Muscle of back (tissue), 11 donors: ENCODE data around the gene KANSL3. TPM values are rescaled to one million over a fixed set of nuclear protein-coding genes. Genes with fewer than 3 reads are reported as not detected.
"Not testable (repeated sequence)": the region's sequence is repeated elsewhere in the genome, so short reads cannot be mapped to it uniquely, and the experiment has no call there.

Source experiments
- DNase-seq, 3 donors: peaks; one replicate each; pipeline versions ENCODE4 v3.0.0 to v3.0.0-alpha.2; 2013
- polyA plus RNA-seq, 10 donors: library from polyadenylated mRNA; unstranded; fragments of 120-200 nt; gene quantifications; one replicate each; pipeline ENCODE4 v1.2.1, GENCODE V29; 2013; ENCODE audit not compliant: insufficient read length in 10 of 10

Gene KANSL3
- polyA plus RNA-seq, 10 donors, result 23.7 to 38.7 (median 30.8) TPM

DNA sequence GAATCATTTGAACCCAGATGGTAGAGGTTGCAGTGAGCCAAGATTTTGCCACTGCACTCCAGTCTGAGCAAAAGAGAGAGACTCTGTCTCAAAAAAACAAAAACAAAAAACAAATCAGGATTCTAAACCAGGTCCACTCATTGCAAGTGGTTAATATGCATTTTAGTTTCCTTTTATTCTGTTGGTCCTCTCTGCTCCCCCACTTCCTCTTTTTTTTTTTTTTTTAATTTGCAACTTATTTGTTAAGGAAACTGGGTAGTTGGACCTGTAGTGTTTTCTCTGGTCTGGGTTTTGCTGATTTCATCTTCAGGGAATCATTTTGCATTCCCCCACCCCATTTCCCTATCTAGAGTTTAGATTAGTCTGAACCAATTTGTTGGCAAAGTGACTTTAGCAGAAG lies 18.4 kb upstream of the KANSL3 start:
- no peak for DNase-seq

DNA sequence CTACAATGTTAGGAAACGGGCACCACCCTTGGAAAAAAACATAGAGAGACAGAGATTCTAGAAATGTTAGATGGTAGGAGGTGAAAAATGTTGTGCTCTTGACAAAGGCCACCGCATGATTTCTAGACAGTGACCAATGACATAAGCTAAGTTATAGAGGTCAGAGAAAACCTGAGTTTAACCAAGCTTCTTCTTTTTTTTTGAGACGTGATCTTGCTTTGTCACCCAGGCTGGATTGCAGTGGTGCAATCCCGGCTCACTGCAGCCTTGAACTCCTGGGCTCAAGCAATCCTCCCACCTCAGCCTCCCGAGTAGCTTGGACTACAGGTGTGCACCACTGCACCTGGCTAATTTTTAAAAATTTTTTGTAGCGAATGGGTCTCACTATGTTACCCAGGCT lies 17.4 kb upstream of the KANSL3 start:
- no peak for DNase-seq

DNA sequence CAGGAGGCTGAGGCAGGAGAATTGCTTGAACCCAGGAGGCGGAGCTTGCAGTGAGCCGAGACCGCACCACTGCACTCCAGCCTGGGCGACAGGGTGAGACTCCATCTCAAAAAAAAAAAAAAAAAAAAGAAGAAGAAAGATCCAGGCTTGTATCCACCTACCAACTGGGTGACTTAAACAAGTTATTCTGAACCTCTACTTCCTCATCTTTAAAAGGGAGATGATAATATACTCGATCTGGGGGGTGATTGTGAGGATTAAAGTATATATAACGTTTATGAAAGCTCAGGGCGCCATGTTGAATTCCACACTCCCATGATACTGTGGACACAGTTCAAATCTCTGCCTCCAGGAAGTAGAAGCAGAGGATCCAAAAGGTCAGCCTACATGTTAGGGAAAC lies 16.7 kb upstream of the KANSL3 start:
- not testable (repeated sequence) for DNase-seq

DNA sequence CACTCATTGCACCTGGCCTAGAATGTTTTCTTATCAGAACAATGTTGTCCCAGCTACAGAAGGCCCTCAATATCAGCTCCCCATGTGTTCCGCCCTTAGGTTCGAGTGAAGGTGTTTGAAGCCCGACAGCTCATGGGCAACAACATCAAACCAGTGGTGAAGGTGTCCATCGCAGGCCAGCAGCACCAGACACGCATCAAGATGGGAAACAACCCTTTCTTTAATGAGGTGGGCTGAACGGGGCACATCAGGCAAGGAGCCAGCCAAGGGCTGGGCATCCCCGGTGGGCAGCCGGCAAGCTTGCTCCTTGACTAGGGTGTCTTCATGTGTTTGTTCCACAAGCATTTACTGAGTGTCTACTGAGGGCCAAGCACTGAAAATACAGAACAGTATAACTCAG lies 13.7 kb upstream of the KANSL3 start:
- DNase-seq, result no peak

DNA sequence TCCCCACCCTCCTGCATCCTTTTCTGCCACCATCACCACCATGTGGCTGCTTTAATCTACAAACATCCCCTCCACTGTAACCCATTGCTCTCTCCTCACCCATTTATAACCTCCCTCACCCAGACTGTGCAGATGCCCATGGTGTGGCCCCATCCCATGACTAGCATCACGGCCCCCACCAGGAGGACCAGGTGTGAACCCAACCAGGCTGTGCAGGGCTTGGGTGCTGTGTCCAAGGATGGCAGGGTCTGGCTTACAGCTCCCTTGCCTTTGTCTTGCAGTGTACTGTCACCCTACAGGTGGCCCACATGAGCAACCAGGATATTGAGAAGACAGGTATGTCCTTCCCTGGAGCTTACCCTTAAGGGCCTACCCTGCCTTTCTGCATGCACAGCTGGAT lies 11.2 kb upstream of the KANSL3 start:
- DNase-seq, result no peak

DNA sequence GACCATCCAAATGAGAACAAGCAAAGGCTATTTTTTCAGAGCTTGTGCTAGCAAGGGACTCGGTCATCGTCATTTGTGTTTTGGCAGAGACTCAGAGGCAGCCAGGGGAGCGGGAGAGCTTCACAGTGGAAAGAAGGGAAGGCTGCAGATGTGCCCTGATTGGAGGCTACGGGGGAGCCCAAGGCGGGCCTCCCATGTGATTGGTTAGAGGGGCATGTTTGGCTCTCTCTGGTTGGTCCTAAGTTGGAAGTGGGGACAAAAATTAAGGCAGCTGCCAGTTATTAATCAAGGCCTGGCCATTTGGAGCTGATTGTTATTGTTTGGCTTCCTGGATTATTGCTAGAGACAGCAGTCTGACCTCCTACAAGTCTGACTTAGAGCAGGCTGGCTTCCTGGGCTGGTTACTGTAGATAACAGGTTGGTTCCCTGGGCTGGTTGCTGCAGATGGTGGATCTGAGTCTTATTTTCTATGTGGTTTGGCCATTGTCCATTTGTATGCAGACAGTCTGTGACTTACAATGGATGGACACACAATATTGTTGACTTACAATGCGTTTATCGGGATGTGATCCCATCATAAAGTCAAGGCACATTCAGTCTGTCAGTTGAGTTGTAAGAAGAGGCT lies 10.3 kb upstream of the KANSL3 start:
- DNase-seq, result no peak

DNA sequence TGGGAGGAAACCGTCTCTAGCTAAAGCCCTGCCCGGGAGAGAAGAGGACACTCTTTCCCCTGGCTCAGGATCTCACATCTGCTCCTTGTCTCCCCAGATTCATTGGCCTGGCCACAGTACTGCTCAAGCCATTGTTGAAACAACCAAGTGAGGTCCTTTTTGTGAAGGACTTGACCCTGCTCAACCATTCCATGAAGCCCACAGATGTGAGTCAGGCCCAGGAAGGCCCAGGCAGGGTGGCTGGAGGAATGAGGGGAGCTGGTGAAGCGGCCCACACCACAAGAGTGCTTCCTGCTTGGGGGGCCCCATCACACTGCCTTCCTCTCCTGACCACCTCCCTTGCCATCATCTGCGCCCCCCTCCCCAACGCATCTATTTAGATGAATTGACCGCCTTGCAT lies 9.6 kb upstream of the KANSL3 start:
- DNase-seq, result no peak

DNA sequence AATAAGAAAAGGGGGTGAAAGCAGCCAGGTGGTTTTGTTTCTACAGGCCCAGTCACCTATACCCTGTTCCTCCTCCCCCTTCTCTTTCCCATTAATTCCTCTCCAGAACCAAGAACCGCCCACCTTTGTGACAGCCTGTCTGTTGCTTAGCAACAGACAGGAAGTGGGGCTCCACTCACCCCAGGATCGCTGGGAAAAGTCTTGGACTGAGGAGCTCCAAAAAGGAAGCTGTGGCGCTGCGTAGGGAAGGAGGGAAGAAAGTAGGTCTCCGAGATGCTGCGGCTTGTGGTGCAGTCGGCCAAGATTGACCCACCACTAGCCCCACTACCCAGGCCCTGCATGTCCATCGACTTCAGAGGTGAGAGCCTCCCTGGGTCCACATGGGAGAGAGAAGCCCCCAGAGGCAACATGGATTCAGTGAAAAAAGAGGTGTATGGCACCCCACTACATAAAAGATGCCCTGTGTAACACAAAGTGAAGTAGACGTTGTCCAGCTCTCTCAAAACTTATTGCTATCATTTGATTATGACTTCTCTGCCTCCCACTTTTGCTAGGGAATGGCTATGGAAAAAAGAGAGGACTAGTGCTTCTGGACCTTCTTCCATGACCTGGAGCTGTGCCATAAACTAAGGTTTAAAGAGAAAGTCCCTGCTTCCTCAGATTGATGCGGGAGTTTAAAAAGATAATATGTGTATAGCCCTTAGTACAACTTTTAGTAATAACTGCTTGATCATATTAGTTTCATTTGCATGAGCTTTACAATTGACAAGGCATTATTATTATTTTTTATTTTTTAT lies 4.7 kb upstream of the KANSL3 start, which contains the start of gene FER1L5:
FER1L5 (plus strand) TSS at position 201 of the 797 bp plus-strand sequence; CDS start at position 274, 73 bp downstream.
- DNase-seq, result peak; percentile 47 to 78 (median 56)

DNA sequence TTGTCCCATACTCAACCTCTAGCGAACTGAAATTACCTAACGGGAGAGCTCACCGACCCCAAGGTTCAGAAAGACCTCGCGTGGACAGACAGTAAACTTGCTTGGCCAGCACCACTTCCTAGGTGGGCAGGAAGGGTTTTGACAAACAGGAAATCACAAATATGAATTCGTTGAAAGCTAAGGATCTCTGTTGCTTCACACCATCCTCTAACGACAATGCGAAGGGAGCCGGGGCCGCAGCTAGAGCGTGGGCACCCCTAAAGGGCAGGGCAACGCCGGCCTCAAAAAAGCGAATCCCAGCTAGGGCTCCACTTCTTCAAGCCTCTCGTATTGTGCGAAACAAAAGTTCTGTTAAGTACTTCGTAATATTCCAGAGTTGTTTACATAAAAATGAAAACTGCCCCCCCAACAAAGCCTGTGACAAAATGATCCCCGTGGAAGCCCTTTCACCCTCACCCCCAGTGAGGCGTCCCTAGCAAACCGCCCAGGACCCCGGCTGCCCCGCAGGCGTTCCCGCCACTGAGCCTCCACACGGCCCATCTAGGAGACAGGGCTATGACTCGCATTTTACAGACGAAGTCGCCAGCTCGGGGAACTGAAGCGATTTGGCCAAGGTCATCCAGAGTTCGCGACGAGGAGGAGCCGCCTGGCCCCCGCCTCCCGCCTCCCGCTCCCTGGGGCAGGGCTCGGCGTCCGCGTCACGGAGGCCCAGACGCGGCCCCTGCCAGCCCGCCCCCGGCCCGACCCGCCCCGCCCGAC lies 548 bp downstream of the KANSL3 start:
- peak; percentile 56 to 86 (median 86) for DNase-seq

DNA sequence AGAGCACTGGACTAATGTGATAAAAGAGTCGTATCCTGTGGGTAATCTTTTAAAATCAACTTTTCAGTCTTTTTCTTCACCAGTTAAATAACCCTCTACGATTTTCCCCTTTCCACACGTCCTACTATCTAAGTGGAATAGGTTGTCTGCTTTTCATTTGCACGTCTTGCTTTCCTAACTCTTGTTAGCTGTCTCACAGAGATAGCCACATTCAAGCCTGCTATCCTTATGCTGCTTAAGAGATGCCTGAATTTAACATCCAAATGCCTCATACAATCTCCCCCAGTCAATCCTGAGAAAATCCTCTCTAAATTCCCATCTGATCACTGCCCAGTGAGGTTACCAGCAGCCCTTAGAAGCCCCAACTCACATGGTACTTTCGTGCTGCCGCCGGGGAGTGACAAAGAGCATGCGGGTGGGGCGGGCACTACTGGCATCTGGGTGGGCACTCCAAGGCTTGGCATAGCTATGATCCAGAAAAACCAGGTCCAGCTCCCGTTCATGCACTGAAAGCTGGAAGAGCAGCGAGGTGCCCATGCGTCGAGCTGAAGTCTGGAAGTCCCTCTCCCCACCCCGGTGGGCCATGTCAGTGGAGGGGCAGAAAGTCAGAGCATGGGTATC lies 1.5 kb downstream of the KANSL3 start:
- peak in 1 of 3 donors; percentile 3 for DNase-seq

DNA sequence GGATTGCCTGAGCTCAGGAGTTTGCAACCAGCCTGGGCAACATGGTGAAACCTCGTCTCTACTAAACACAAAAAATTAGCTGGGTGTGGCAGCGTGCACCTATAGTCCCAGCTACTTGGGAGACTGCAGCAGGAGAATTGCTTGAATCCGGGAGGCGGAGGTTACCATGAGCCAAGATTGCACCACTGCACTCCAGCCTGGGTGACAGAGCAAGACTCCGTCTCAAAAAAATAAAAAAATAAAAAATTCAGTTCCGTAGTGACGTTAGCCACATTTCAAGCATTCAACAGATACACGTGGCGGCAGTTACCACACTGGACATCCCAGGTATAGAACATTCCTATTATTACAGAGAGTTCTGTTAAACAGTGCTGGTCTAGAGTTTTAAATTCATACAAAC lies 4.5 kb downstream of the KANSL3 start:
- no peak for DNase-seq

DNA sequence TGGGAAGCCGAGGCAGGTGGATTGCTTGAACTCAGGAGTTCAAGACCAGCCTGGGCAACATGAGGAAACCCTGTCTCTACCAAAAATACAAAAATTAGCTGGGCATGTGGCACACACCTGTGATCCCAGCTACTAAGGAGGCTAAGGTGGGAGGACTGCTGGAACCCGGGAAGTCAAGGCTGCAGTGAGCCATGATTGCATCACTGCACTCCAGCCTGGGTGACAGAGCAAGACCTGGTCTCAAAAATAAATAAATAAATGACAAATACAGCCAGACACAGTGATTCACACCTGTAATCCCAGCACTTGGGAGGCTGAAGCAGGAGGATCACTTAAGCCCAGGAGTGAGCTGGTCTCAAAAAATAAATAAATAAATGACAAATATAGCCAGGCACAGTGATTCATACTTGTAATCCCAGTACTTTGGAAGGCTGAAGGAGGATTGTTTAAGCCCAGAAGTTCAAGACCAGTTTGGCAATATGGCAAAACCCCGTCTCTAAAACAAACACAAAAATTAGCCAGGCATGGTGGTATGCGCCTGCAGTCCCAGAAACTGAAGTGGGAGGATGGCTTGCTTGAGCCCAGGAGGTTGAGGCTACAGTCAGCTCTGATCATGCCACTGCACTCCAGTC lies 6.2 kb downstream of the KANSL3 start:
- no peak for DNase-seq

DNA sequence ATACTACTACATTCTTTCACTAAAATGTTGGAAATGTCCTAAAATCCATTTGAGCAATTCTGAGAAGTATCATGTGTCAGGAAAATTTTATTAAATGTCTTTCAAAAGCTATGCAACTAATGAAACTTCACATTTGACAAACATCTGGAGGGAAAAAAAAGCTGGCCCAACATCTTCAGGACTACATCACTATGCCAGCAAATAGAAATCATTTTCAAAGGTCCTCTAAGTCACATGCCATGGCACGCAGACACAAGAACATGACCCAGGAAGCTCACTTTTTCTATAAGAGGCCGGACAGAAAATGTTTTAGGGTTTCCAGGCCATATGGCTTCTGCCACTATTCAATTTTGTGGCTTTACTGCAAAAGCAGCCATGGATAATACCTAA lies 11.6 kb downstream of the KANSL3 start:
- DNase-seq, result no peak

DNA sequence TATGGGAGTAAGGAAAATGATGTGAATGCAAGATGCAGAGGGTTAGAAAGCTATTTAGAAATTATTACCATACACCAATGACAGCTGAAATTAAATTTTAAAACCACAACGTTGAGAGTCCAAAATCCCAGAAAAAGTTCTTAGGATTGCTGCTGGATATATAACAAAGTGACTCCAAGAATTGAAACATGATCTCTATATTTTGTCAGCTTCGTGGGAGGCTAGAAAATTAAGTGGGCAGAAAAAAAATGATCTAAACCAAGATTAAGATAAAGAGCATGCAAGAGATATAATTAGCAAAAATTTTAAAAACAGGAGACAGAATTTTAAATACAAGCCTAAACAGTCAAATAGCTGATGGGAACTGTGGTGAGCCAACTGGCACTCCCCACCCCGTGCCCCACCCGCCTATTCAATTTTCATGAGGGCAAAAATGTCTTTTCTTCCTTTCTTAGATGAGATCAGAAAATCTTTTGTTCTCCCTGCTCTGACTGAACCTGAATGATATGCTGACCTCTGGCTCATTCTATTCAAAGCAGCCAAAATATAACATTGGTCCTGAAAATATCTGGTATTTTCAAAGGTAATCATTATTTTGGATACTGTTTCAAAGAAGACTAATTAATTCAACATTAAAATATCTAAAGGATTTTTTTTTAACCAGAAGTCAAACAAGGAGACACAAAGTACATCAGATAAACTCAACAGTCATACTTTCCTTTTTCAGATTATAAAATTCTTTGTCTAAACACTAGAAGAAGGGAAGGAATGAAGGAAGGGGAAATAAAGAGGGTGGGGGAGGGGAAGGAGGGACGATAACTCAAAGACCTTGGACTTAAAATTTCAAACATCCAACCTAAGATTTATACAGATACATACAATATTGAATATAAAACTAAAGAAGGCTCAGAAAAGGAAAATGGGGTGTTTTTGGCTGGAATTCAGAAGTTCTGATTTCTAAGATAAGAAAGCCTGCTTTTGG lies 12.2 kb downstream of the KANSL3 start:
- no peak for DNase-seq

DNA sequence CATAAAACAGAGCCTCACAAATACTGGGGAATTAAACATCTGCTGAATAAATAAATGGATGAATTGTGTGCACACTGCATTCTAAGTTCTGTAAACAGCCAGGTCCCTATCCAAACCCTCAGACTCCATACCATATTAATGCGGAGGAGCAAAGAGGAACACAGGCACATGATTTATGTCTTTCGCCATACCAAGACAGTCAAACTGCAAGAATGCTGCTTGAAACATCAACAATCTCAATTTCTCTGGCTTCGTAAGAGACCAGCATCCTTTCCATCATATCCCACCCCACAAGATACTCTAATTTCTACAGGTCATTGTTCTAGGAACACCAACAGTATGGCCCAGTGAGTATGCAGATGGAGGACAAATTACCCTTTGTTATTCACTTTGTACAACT lies 15.0 kb downstream of the KANSL3 start:
- peak in 1 of 3 donors; percentile 15 for DNase-seq

DNA sequence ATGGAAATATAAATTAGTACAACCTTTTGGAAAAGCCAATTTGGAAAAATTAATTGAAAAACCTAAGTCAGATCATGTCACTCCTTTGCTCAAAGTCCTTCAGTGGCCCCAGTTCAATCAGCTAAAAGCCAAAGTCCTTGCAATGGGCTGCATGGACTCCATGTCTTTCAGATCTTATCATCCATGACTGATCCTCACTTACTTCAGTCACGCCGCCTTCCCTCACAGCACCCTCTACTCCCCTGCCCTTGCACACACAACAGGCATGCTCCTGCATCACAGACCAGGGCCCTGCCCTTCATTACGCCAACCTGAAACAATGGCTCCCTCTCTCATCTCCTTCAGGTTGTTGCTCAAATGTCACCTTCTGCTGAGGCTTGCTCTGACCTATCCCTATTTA lies 15.6 kb downstream of the KANSL3 start:
- DNase-seq, result no peak

DNA sequence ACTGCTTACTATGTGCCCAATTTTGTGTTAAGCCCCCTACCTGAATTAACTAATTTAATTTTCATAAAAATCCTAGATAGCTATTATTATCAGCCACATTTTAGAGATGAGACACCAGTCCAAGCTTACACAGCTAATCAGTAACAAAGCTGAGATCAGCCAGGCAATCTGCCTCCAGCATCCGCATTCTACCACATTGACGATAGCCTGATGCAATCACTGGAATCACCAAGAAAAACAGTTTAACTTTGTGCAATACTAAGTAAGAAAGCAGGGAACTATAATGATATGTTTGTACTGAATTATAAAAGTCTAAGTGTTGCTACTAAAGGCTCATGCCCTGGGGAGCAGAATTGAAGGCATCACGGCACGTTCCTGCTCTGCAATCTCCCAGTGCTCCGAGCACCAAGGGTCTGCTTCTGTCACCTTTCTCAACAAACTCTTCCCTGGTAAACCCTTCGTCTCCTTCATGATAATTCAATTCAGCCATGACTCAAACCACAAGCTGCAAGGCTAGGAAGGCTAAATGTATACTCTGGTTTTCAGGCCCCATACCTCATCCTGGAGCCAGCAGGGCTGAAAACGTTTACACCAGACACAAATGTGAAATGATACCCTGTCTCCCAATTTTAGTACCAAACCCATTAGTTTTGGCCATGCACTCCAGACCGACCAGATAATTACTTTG lies 19.4 kb downstream of the KANSL3 start:
- DNase-seq, result no peak

DNA sequence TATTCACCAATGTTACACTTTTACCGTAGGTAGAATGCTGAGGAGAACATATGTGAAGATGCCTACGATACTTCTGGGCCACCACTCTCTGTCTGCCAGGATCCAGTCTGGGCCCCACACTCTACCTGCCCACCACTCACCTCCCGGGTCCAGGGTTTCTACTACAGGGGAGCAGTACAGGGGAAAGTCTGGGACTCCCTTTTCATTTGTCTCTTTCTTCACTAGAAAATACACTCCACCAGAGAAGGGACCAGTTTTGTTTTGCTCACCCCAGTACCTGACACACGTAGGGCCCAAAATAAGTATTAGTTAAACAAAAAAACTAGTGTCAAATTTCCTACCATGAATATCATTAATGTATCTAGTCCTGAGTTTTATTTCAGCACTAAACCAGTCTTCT lies 21.1 kb downstream of the KANSL3 start:
- DNase-seq, result no peak

DNA sequence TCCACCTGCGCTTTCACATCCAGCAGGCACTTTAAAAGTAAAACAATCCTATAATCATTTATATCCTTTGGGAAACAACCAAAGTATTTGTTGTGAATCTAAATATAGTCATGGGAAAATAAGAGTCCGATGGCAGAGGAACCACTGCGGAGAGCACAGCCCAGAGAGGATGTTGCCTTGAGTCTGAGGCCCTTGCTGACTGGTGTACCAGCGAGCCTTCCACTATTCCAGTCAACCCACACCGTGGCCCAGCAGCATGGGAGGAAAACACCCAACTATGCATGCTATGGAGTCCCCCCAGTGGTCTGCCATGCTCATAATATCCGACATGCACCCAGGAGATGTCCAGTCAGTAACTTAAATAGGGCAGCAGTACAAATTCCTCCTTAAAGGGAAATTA lies 21.6 kb downstream of the KANSL3 start:
- no peak for DNase-seq

DNA sequence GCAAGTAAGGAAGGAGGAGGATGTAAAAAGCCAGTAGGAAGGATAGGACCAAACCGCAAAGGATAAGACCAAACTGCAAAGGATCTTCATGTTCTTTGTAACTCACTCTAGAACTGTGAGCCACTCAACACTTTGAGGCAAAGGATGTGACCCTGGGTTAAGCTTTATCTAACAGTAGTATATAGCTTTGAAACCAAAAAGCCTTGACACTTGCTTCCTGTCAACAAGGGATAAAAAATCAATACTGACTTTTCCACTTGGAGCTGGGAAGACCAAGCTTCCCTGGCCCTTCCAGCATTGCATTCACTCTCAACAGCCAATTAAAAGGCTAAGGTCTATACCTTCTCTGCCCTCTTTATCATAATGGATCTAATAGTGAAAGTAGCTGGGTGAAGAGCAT lies 22.0 kb downstream of the KANSL3 start:
- DNase-seq, result no peak
